Measurements from ENCODE around the gene DCHS2.
A peak's percentile ranks its signal among the peaks of the same experiment; 100 is the strongest.

The DCHS2 gene, protein sequence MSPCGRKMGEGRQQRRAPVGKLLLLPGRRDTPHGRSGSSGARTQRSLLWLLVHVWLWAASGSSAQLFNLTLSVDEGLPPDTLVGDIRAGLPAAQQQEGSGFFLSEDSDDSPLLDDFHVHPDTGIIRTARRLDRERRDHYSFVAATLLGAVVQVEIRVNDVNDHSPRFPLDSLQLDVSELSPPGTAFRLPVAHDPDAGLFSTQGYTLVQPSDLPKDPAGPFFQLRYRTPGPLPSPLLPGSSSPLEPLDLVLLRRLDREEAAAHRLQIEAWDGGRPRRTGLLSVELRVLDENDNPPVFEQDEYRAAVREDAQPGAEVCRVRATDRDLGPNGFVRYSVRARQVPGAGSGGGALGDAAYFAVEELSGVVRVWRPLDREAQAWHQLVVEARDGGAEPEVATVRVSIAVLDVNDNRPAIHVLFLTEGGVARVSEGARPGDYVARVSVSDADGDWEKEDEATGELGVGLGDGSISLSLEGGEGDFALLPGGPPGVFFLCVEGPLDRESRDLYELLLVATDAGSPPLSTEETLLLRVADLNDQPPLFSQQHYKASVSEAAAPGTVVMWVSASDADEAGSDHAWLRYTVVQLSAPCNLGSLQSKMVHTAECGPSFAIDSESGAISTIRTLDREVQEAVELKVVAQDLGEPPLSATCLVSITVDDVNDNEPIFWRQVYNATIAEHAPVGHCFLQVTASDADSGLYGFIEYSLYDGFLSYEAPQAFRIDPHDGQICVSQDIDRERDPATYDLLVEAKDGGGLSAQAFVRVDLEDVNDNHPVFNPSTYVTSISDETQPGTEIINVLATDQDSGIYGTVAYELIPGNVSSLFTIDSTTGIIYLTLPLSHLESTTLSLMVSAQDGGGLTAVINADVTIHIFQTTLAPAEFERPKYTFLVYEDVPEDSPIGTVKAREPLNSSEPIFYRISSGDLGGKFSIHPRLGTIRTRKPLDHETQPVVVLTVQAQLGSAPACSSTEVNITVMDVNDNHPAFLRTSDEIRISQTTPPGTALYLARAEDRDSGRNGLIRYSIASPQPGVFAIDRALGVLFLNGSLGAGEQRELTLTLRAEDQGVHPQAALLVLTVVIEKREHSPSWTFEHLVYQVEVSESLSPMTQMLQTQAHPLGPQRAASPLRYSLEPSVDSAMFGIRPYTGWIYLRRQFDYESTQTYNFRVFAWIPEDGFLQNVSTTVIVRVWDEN (N-terminal part only)

DNA sequence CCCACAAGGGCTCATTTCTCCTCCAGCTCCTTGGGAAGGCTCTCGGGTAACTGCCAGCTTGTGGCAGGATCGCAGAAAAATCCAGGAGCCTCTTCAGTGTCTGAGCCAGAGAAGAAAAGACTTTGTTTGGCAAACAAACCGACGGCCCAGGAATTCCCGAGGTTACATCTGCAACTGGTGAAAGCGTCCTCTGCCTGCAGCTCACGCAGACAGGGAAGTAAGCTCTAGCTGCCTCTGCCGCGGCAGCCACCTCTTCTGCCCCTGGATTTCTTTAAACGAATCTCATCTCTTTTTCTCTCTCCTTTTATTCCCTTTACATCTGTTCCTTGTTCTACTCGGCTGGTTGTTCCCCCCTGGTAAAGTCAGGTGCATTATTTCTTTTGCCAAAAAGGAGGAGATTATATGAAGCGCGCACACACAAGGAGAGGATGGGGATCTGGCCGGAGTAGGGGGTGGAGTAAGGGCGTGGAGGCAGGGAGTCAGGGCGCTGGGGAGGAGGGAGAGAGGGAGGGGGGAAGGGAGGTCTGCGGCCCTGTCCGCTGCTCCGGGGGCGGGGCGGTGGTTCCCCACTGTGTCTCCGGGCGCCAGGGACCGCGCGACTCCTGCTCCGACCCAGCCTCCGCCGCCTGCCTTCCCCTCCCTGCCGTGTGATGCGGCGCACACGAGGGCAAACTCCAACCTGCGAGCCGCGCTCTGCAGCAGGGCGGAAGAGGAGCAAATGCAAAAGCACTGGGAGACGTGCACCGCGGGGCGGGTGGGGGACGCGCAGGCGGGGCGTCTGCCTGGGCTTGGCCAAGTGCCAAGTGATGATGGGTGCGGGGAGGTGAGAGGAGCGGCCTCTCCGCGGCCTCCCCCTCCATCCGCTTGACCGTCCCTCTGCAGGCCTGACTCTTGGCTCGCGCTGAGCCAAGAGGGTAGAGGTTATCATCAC, at the start of gene DCHS2:
TSS of gene DCHS2 (minus strand) at position 459 of the 931 bp plus-strand sequence. CDS start at position 15, 444 bp downstream.
- Histone ChIP-seq H3K4me3 (ENCODE audit: low read depth in 1 of 2, low read length in 2 of 2) (no peak within 1 kb of the TSS), H3K79me2 (ENCODE audit: insufficient read depth, low read length) (no peaks in the 10 kb centered on the region), H2AFZ (ENCODE audit: low read depth, low read length) (no peak within 1 kb of the TSS), H3K9ac (ENCODE audit: low read depth, low read length) (no peak within 1 kb of the TSS), H3K36me3 (ENCODE audit: insufficient read depth, low read length) (no peaks in the 10 kb centered on the region), H3K4me2 (ENCODE audit: insufficient read depth, low read length) (no peak within 1 kb of the TSS), H3K9me3 (ENCODE audit: insufficient read depth, low read length, severe bottlenecking) (no peaks in the 10 kb centered on the region), H3K4me1 (ENCODE audit: insufficient read depth, low read length) (no peaks in the 10 kb centered on the region), H4K20me1 (ENCODE audit: insufficient read depth, low read length) (no peaks in the 10 kb centered on the region), H3K27ac (ENCODE audit: low read length) (no peak within 1 kb of the TSS), H3K27me3 (ENCODE audit: insufficient read depth, low read length, poor library complexity) (no peaks in the 10 kb centered on the region)
- DNase-seq (no peak), ATAC-seq (ENCODE audit: insufficient read depth, low read depth) (no peak)
- no peak for TF ChIP-seq EZH2 (IDR thresholded peaks at IDR 0.05; ENCODE audit: borderline replicate concordance, low read depth, low read length, severe bottlenecking)
- TF ChIP-seq, protein P1, sequence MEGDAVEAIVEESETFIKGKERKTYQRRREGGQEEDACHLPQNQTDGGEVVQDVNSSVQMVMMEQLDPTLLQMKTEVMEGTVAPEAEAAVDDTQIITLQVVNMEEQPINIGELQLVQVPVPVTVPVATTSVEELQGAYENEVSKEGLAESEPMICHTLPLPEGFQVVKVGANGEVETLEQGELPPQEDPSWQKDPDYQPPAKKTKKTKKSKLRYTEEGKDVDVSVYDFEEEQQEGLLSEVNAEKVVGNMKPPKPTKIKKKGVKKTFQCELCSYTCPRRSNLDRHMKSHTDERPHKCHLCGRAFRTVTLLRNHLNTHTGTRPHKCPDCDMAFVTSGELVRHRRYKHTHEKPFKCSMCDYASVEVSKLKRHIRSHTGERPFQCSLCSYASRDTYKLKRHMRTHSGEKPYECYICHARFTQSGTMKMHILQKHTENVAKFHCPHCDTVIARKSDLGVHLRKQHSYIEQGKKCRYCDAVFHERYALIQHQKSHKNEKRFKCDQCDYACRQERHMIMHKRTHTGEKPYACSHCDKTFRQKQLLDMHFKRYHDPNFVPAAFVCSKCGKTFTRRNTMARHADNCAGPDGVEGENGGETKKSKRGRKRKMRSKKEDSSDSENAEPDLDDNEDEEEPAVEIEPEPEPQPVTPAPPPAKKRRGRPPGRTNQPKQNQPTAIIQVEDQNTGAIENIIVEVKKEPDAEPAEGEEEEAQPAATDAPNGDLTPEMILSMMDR (IDR thresholded peaks at IDR 0.05; ENCODE audit: borderline replicate concordance, extremely low read depth, low read length, poor library complexity, severe bottlenecking): no peak

DNA sequence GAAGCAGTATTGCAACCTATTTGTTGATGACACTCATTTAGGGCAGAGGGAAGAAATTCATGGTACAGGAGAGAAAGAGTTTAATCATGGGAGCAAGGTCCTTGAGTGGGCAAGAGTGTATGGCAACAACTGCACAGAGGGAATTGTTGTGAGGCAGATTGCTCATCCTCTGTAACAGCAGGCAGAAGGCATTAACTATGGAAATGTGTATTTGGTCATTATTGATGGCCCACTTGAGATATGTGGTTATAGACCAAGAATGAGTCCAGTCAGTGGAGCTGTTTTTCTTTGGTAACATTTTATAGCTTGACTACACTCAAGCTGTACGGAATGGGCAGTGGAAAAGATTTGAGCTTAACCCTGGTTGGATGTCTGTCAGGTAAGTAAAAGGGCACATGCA, 42.7 kb upstream of the DCHS2 start:
- no peaks in the 10 kb centered on the region for H4K20me1 ChIP-seq (ENCODE audit: insufficient read depth, low read length)
- no peak overlapping the region for H3K9ac ChIP-seq (ENCODE audit: low read depth, low read length)
- H3K27ac ChIP-seq (ENCODE audit: low read length): no peak overlapping the region
- H2AFZ ChIP-seq (ENCODE audit: low read depth, low read length): no peak overlapping the region
- H3K36me3 ChIP-seq (ENCODE audit: insufficient read depth, low read length): peaks cover 33% of the 10 kb centered on the region
- H3K4me2 ChIP-seq (ENCODE audit: insufficient read depth, low read length): no peak overlapping the region
- H3K9me3 ChIP-seq (ENCODE audit: insufficient read depth, low read length, severe bottlenecking): no peaks in the 10 kb centered on the region
- DNase-seq (no peak), ATAC-seq (ENCODE audit: insufficient read depth, low read depth) (0 out of 3 replicates have a peak, but pooled peaks have one; percentile 27)
- no peak for TF ChIP-seq EZH2 (IDR thresholded peaks at IDR 0.05; ENCODE audit: borderline replicate concordance, low read depth, low read length, severe bottlenecking)
- TF ChIP-seq, protein P1 (IDR thresholded peaks at IDR 0.05; ENCODE audit: borderline replicate concordance, extremely low read depth, low read length, poor library complexity, severe bottlenecking): no peak
- no peaks in the 10 kb centered on the region for H3K4me1 ChIP-seq (ENCODE audit: insufficient read depth, low read length)
- H3K27me3 ChIP-seq (ENCODE audit: insufficient read depth, low read length, poor library complexity): no peaks in the 10 kb centered on the region
- no peaks in the 10 kb centered on the region for H3K79me2 ChIP-seq (ENCODE audit: insufficient read depth, low read length)
- H3K4me3 ChIP-seq (ENCODE audit: low read depth in 1 of 2, low read length in 2 of 2): no peak overlapping the region

DNA sequence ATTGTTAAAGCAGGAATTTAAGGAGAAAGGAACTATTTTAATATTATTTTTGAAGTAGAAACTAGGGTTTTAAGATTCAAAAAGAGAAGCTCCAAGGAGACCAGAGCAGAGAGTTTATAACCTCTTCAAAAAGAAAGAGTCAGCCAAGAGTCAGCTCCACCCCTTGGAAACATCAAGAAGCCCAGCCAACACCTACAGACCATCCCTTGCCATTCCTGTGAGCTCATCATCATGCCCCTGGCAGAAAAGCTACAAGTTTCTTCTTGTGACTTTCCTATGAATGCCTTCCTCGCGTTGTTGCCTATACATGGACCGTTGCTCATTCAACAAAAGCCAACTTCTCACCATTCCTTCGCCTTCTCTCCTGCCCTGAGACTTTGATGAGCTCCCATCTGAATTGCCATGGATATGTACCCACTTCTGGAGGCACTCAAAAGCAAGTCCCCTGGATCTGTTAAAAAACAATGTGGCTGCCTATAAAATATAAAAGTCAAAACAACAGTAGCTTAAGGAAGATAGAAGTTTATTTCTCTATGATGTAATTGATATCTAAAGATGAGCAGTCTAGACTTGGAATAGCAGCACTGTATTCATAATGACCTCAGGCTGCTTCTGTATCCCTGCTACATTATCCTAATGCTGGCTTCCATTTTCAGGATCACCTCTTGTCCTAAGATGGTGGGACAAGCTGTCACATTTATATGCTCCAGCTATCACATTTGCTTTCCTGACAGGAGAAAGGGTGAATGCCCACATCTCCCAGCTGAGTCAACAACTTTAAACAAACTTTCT, 38.3 kb upstream of the DCHS2 start:
- H4K20me1 ChIP-seq (ENCODE audit: insufficient read depth, low read length): no peaks in the 10 kb centered on the region
- no peak for ATAC-seq (ENCODE audit: insufficient read depth, low read depth)
- TF ChIP-seq, protein P1 (IDR thresholded peaks at IDR 0.05; ENCODE audit: borderline replicate concordance, extremely low read depth, low read length, poor library complexity, severe bottlenecking): no peak
- TF ChIP-seq EZH2 (IDR thresholded peaks at IDR 0.05; ENCODE audit: borderline replicate concordance, low read depth, low read length, severe bottlenecking): no peak
- no peaks in the 10 kb centered on the region for H3K4me1 ChIP-seq (ENCODE audit: insufficient read depth, low read length)
- H3K4me3 ChIP-seq (ENCODE audit: low read depth in 1 of 2, low read length in 2 of 2): no peak overlapping the region
- no peak overlapping the region for H3K9ac ChIP-seq (ENCODE audit: low read depth, low read length)
- H3K9me3 ChIP-seq (ENCODE audit: insufficient read depth, low read length, severe bottlenecking): no peaks in the 10 kb centered on the region
- DNase-seq: no peak
- H3K27ac ChIP-seq (ENCODE audit: low read length): no peak overlapping the region
- H3K4me2 ChIP-seq (ENCODE audit: insufficient read depth, low read length): no peak overlapping the region
- no peak overlapping the region for H2AFZ ChIP-seq (ENCODE audit: low read depth, low read length)
- H3K36me3 ChIP-seq (ENCODE audit: insufficient read depth, low read length): no peaks in the 10 kb centered on the region
- no peaks in the 10 kb centered on the region for H3K79me2 ChIP-seq (ENCODE audit: insufficient read depth, low read length)
- no peaks in the 10 kb centered on the region for H3K27me3 ChIP-seq (ENCODE audit: insufficient read depth, low read length, poor library complexity)
